ENCODE data around the gene CTNND2.

DNA sequence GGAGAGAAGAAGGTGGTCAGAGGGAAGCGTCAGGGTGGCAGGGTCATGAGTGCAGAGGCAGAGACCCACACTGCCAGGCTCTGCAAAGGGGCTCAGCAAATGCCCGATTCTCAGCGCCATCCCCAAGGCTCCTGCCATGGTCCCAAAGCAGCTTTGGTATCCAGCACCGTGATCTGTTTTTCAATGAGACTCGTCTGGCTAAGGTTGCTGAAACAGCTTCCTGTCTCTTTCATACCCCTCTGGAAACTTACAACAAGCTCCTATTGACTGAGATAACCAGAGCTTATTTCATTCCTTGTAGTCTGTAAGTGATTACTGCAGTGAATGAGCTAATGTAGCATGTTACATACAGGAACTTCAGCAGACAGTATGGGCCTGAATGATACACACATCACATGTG, 574.6 kb downstream of the CTNND2 start:
- TF ChIP-seq, protein P1, sequence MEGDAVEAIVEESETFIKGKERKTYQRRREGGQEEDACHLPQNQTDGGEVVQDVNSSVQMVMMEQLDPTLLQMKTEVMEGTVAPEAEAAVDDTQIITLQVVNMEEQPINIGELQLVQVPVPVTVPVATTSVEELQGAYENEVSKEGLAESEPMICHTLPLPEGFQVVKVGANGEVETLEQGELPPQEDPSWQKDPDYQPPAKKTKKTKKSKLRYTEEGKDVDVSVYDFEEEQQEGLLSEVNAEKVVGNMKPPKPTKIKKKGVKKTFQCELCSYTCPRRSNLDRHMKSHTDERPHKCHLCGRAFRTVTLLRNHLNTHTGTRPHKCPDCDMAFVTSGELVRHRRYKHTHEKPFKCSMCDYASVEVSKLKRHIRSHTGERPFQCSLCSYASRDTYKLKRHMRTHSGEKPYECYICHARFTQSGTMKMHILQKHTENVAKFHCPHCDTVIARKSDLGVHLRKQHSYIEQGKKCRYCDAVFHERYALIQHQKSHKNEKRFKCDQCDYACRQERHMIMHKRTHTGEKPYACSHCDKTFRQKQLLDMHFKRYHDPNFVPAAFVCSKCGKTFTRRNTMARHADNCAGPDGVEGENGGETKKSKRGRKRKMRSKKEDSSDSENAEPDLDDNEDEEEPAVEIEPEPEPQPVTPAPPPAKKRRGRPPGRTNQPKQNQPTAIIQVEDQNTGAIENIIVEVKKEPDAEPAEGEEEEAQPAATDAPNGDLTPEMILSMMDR (IDR thresholded peaks at IDR 0.05 in 8 of 11, conservative IDR thresholded peaks at IDR 0.05 in 3 of 11): no peak
- no peak for TF ChIP-seq POLR2AphosphoS5 (IDR thresholded peaks at IDR 0.05)
- no peak for TF ChIP-seq POLR2A (IDR thresholded peaks at IDR 0.05)
